Measurements from ENCODE around the gene POLD2.

DNA sequence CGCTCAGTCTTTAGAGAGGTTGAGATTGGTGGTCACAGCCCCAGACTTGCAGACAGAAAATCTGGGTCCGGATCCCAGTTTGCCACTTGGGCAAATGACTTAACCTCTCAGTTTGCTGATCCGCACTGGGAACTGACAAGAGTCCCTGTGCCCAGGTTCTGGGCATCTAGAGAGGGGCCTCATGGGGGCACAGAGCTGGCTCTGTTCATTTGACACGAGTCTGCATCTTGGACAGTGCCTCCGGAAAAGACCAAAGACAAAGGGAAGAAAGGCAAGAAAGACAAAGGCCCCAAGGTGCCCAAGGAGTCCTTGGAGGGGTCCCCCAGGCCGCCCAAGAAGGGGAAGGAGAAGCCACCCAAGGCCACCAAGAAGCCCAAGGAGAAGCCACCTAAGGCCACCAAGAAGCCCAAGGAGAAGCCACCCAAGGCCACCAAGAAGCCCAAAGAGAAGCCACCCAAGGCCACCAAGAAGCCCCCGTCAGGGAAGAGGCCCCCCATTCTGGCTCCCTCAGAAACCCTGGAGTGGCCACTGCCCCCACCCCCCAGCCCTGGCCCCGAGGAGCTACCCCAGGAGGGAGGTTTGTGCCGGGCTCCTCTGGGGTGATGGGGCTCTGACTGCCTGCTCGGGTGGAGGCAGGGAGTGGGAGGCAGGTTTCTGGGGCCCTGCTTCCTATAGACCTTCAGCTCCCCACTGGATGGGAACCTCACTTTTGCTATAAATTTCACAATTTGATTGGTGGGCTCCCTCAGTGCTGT lies 16.9 kb downstream of the POLD2 start:
- TF ChIP-seq, protein P1, sequence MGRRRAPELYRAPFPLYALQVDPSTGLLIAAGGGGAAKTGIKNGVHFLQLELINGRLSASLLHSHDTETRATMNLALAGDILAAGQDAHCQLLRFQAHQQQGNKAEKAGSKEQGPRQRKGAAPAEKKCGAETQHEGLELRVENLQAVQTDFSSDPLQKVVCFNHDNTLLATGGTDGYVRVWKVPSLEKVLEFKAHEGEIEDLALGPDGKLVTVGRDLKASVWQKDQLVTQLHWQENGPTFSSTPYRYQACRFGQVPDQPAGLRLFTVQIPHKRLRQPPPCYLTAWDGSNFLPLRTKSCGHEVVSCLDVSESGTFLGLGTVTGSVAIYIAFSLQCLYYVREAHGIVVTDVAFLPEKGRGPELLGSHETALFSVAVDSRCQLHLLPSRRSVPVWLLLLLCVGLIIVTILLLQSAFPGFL (CRISPR knock-in tag; IDR thresholded peaks at IDR 0.05), result no peak
- TF ChIP-seq, protein P2, sequence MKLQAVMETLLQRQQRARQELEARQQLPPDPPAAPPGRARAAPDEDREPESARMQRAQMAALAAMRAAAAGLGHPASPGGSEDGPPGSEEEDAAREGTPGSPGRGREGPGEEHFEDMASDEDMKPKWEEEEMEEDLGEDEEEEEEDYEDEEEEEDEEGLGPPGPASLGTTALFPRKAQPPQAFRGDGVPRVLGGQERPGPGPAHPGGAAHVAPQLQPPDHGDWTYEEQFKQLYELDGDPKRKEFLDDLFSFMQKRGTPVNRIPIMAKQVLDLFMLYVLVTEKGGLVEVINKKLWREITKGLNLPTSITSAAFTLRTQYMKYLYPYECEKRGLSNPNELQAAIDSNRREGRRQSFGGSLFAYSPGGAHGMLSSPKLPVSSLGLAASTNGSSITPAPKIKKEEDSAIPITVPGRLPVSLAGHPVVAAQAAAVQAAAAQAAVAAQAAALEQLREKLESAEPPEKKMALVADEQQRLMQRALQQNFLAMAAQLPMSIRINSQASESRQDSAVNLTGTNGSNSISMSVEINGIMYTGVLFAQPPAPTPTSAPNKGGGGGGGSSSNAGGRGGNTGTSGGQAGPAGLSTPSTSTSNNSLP (IDR thresholded peaks at IDR 0.05; ENCODE audit: low read depth, low read length), result no peak
- TF ChIP-seq, protein P3, sequence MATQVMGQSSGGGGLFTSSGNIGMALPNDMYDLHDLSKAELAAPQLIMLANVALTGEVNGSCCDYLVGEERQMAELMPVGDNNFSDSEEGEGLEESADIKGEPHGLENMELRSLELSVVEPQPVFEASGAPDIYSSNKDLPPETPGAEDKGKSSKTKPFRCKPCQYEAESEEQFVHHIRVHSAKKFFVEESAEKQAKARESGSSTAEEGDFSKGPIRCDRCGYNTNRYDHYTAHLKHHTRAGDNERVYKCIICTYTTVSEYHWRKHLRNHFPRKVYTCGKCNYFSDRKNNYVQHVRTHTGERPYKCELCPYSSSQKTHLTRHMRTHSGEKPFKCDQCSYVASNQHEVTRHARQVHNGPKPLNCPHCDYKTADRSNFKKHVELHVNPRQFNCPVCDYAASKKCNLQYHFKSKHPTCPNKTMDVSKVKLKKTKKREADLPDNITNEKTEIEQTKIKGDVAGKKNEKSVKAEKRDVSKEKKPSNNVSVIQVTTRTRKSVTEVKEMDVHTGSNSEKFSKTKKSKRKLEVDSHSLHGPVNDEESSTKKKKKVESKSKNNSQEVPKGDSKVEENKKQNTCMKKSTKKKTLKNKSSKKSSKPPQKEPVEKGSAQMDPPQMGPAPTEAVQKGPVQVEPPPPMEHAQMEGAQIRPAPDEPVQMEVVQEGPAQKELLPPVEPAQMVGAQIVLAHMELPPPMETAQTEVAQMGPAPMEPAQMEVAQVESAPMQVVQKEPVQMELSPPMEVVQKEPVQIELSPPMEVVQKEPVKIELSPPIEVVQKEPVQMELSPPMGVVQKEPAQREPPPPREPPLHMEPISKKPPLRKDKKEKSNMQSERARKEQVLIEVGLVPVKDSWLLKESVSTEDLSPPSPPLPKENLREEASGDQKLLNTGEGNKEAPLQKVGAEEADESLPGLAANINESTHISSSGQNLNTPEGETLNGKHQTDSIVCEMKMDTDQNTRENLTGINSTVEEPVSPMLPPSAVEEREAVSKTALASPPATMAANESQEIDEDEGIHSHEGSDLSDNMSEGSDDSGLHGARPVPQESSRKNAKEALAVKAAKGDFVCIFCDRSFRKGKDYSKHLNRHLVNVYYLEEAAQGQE (IDR thresholded peaks at IDR 0.05; ENCODE audit: borderline replicate concordance in 1 of 2, low read depth in 1 of 2, low read length in 2 of 2), result no peak
- TF ChIP-seq ESRRA (CRISPR knock-in tag; IDR thresholded peaks at IDR 0.05; ENCODE audit: low read depth), result no peak
- no peak for TF ChIP-seq POLR2A (IDR thresholded peaks at IDR 0.05; ENCODE audit: insufficient read depth in 1 of 2, low read depth in 2 of 2, low read length in 2 of 2)
- TF ChIP-seq, protein P4, sequence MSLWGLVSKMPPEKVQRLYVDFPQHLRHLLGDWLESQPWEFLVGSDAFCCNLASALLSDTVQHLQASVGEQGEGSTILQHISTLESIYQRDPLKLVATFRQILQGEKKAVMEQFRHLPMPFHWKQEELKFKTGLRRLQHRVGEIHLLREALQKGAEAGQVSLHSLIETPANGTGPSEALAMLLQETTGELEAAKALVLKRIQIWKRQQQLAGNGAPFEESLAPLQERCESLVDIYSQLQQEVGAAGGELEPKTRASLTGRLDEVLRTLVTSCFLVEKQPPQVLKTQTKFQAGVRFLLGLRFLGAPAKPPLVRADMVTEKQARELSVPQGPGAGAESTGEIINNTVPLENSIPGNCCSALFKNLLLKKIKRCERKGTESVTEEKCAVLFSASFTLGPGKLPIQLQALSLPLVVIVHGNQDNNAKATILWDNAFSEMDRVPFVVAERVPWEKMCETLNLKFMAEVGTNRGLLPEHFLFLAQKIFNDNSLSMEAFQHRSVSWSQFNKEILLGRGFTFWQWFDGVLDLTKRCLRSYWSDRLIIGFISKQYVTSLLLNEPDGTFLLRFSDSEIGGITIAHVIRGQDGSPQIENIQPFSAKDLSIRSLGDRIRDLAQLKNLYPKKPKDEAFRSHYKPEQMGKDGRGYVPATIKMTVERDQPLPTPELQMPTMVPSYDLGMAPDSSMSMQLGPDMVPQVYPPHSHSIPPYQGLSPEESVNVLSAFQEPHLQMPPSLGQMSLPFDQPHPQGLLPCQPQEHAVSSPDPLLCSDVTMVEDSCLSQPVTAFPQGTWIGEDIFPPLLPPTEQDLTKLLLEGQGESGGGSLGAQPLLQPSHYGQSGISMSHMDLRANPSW (CRISPR knock-in tag; IDR thresholded peaks at IDR 0.05; ENCODE audit: borderline replicate concordance), result no peak
- no peak for TF ChIP-seq CC2D1A (CRISPR knock-in tag; IDR thresholded peaks at IDR 0.05)
- no peak for TF ChIP-seq POLR2AphosphoS5 (IDR thresholded peaks at IDR 0.05; ENCODE audit: low read depth, low read length)
- no peak for TF ChIP-seq ARID2 (CRISPR knock-in tag; IDR thresholded peaks at IDR 0.05; ENCODE audit: borderline replicate concordance)
